ENCODE results near the gene MARCHF11. TPM values are rescaled to one million over a fixed set of nuclear protein-coding genes. Genes with fewer than 3 reads are reported as not detected.

The MARCHF11 gene
- total RNA-seq = not detected in 2 replicates

DNA sequence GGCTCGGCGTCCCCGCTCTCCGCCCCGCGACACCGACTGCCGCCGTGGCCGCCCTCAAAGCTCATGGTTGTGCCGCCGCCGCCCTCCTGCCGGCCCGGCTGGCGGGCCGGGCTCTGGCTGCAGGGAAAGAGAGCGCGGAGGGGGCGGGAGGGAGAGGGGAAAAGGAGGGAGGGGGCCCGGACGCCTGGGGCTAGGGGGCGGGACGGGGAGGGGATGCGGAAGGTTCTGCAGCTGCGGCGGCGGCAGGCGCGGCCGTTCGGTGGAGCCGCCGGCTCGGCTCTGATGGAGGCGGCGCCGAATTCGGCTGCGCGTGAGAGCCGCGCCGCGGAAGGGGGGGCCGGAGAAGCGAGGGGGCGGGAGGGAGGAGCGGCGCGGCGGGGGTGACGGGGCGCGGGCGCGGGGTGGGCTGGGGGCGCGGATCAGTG lies at the start of gene MARCHF11:
Gene MARCHF11 (minus strand): TSS at position 281 of the 425 bp plus-strand sequence. CDS start 216 bp downstream, at position 65.

Data from bladder microvascular endothelial cell (primary cell).